ENCODE measurements around the gene IFNA5.

Gene IFNA5

GRCh38 chr9:21294904-21295538 is 10.1 kb downstream of the IFNA5 start:
- no peak for DNase-seq (ENCODE audit: low spot score)
- CTCF ChIA-PET, result interaction anchor here (0.6 to 0.9 kb wide), 2 partner anchors 29 to 494 kb away, joined by 3 read pairs; no protein-coding TSS in a partner anchor
- POLR2A ChIA-PET (ENCODE audit: low non-redundant PET), result no interaction called here

GRCh38 chr9:21294364-21294774 is 10.7 kb downstream of the IFNA5 start:
- no peak overlapping the region for H3K27ac ChIP-seq
- ChIA-PET POLR2A (ENCODE audit: low non-redundant PET) (no interaction called here), CTCF (interaction anchor here (0.9 to 1.5 kb wide), 2 partner anchors 29 to 41 kb away, joined by 3 to 4 read pairs; no protein-coding TSS in a partner anchor)
- TF ChIP-seq, protein P1, sequence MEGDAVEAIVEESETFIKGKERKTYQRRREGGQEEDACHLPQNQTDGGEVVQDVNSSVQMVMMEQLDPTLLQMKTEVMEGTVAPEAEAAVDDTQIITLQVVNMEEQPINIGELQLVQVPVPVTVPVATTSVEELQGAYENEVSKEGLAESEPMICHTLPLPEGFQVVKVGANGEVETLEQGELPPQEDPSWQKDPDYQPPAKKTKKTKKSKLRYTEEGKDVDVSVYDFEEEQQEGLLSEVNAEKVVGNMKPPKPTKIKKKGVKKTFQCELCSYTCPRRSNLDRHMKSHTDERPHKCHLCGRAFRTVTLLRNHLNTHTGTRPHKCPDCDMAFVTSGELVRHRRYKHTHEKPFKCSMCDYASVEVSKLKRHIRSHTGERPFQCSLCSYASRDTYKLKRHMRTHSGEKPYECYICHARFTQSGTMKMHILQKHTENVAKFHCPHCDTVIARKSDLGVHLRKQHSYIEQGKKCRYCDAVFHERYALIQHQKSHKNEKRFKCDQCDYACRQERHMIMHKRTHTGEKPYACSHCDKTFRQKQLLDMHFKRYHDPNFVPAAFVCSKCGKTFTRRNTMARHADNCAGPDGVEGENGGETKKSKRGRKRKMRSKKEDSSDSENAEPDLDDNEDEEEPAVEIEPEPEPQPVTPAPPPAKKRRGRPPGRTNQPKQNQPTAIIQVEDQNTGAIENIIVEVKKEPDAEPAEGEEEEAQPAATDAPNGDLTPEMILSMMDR (conservative IDR thresholded peaks at IDR 0.05; ENCODE audit: low read depth), result no peak
- DNase-seq (ENCODE audit: low spot score), result peak; percentile 69

More at GRCh38 chr9:21294904-21295538, 10.1 kb downstream of the IFNA5 start:
- TF ChIP-seq, protein P1 (conservative IDR thresholded peaks at IDR 0.05; ENCODE audit: low read depth), result no peak
- H3K27ac ChIP-seq, result no peak overlapping the region

- ChIA-PET POLR2A (ENCODE audit: low non-redundant PET) (no interaction called here), CTCF (interaction anchor here (0.6 kb wide), 2 partner anchors 24 to 1518 kb away, joined by 3 to 5 read pairs; no protein-coding TSS in a partner anchor)
- TF ChIP-seq, protein P1 (conservative IDR thresholded peaks at IDR 0.05; ENCODE audit: low read depth), result no peak
- no peak overlapping the region for H3K27ac ChIP-seq
- DNase-seq (ENCODE audit: low spot score), result no peak
Observed at GRCh38 chr9:21289848-21290247, 15.3 kb downstream of the IFNA5 start.

DNA sequence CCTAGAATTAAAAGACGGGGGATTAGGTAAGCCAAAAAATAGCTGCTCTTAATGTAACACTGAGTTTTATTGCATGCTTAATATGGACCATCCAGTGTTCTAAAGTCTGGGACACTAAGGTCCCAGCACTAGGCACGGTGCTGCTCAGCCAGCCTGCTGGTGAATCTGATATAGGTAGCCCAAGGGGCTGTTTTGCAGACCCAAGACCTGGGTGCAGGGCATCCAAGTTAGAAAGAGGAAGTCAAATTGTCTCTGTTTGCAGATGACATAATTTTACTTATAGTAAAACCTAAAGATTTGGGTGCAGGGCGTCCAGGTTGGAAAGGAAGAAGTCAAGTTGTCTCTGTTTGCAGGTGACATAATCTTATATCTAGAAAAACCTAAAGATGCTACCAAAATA is 17.8 kb downstream of the IFNA5 start:
- H3K27ac ChIP-seq, result no peak overlapping the region
- no peak for DNase-seq (ENCODE audit: low spot score)
- TF ChIP-seq, protein P1 (conservative IDR thresholded peaks at IDR 0.05; ENCODE audit: low read depth), result no peak
- ChIA-PET CTCF (no interaction called here), POLR2A (ENCODE audit: low non-redundant PET) (no interaction called here)

- TF ChIP-seq, protein P1 (conservative IDR thresholded peaks at IDR 0.05; ENCODE audit: low read depth), result no peak
- H3K27ac ChIP-seq, result no peak overlapping the region
- DNase-seq (ENCODE audit: low spot score), result no peak
- POLR2A ChIA-PET (ENCODE audit: low non-redundant PET), result no interaction called here
- CTCF ChIA-PET, result no interaction called here
Observed at GRCh38 chr9:21286659-21287058, 18.5 kb downstream of the IFNA5 start.

DNA sequence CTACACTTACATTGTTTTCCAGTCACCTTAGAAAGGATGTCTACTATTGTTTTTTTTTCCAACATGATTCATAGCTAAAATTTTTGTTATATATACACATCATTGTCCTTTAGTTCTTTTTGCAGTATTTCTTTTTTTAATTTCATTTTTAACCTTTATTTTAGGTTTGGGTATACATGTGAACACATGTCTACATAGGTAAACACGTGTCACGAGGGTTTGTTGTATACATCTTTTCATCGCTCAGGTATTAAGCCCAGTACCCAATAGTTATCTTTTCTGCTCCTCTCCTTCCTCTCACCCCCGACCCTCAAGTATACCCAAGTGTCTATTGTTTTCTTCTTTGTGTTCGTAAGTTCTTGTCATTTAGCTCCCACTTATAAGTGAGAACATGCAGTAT is 19.0 kb downstream of the IFNA5 start:
- ChIA-PET POLR2A (ENCODE audit: low non-redundant PET) (no interaction called here), CTCF (no interaction called here)

More for the DNA sequence above, 19.0 kb downstream of the IFNA5 start:
- no peak overlapping the region for H3K27ac ChIP-seq
- DNase-seq (ENCODE audit: low spot score), result no peak
- TF ChIP-seq, protein P1 (conservative IDR thresholded peaks at IDR 0.05; ENCODE audit: low read depth), result no peak
